NOMO-1 treated with dmso at 0.1 percent for 144 hours (cell line): ENCODE data around the gene RASA4B.
"Not testable (repeated sequence)": the region's sequence is repeated elsewhere in the genome, so short reads cannot be mapped to it uniquely, and the experiment has no call there.

Experiments
- DNase-seq: peaks from one replicate; lab custom pipeline; 2025; ENCODE audit not compliant: unreplicated experiment; lab: John Stamatoyannopoulos, UW

The RASA4B gene

GRCh38 chr7:102474116-102474515, 43.5 kb downstream of the RASA4B start:
- DNase-seq = not testable (repeated sequence)

DNA sequence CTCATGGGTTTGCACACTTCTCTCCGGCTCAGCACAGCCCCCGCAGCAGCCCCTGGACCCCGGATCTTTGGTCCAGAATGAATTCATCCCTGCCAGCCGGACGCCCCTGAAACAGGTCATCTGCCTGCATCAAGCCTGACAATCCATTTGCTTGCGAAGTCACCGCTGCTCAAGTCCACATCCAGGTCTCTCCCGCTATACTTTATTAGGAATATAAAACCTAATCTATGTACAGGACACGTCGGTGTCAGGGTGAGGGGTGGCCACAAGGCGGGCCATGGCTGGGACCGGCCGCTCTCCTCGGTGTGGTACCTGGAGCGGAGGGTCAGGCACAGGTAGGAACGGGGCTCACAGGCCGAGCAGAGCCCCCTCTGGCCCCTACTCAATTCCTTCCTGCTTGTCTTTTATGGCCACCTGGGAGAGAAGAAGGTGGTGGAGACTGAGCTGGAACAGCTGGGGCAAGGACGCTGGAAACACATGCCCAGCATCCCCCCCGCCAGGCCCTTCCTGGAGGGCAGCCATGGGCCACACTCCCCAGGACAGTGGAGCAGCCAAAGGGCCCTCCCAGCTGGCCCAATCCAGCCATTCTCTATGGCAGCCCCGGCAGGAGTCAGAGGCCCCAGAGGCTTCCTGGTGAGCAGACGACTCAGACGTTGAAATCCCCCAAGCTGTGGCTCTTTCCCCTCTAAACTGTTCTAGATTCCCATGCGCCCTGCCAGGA, 44.1 kb downstream of the RASA4B start:
- DNase-seq = no peak

GRCh38 chr7:102472126-102473041, 45.2 kb downstream of the RASA4B start:
- no peak for DNase-seq

- no peak for DNase-seq
These were observed 45.8 kb downstream of the RASA4B start for GRCh38 chr7:102471791-102472125.

DNA sequence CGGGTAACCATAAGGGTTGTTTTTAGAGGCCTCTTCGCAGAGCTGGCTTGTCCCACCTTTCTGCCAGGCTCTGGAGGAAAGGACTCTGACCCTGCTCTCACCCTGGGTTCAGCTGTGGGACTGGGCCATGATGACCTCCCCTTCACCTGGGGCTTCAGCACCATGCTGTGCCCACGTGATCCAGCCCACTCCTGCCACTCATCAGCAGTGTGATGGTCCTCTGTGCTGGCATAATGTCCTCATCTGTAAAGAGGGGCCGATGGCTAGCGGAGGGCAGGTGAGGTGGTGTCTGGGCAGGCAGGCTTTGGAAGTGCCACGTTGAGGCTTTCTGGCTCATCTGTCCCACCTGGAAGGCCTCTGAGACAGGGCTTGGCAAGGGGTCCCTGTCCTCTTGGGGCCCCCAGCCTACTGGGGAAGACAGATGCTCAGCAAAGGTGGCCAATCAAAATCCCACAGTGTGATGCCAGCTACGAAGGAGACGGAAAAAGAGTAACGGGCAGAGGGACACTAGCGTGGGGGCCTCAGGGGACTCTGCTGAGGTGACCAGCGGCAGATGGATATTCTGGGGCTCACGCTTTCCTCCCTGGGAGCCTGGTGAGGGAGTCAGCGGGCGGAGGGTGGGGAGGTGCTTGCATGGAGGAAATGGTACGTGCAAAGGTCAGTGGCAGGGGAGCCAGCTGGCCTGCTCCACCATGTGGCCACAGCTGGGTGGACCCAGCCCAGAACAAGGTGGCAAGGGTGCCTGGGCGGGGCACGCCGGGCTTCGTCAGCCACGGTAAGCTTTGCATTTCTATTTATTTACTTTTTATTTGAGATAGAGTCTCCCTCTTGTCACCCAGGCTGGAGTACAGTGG, 47.4 kb downstream of the RASA4B start:
- no peak for DNase-seq

DNA sequence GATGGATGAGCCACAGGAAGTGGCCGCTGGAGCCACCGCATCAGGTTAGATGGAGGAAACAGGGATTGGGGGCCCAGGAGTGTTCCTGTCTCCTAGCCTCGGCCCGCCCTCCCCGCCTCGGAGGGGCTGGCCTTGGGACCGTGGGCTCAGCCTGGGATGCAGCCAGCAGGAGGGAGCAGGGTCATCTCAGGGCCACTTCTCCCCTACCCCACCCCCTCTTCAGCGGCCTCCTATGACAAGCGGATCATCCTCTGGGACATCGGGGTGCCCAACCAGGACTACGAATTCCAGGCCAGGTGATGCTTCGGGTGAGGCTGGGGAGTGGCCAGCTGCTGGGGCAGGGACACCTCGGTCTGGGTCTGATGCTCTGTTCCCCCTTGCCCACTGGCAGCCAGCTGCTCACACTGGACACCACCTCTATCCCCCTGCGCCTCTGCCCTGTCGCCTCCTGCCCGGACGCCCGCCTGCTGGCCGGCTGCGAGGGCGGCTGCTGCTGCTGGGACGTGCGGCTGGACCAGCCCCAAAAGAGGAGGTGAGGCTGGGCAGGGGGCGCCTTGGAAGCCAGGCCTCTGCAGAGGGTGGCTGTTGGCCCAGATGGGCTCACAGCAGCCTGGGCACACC, 48.1 kb downstream of the RASA4B start:
- no peak for DNase-seq

- no peak for DNase-seq
These were observed 48.9 kb downstream of the RASA4B start for GRCh38 chr7:102468478-102469350.

- DNase-seq = no peak
These were observed 49.7 kb downstream of the RASA4B start for GRCh38 chr7:102467581-102468477.

GRCh38 chr7:102466097-102466496, 51.5 kb downstream of the RASA4B start:
- no peak for DNase-seq

DNA sequence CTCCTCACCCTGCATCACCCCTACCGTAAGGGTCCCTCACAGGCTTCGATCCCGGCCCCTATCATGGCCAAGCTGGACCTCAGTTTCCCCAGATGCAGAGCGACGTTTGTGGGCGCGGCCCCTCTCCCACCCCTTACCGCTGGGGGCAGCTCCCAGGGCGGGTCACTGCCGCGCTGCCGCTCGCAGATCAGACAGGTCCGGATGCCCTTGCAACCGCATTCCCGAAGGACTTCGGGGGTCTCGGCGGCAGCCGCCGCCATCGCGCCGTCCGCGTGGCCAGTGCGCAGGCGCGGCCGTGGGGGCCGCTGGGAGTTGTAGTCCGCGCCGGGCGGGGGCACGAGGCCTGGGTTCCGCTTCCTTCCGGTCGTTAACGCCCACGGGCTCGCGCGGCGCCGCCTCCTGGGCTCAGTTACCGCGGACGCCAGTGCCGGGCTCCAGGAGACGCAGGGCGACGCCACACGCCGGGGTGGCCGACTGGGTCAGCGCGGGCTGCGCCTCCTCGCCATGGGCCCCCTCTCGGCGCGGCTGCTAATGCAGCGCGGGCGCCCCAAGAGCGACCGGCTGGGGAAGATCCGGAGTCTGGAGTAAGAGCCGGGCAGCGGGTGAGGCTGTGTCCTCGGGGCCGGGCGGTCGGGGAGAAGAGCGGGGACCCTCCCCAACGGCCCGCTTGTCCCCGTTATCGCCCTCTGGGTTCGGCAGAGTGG, 52.8 kb downstream of the RASA4B start, which contains the start of the genes ALKBH4 and LRWD1:
ALKBH4 (minus strand) TSS at position 287 of the 704 bp plus-strand sequence; CDS start at position 260, 27 bp downstream.
LRWD1 (plus strand) TSS at position 408 of the 704 bp plus-strand sequence; CDS start at position 505, 97 bp downstream.
- peak; percentile 59 for DNase-seq

- DNase-seq = no peak
These were observed 53.6 kb downstream of the RASA4B start for GRCh38 chr7:102463841-102464576.

DNA sequence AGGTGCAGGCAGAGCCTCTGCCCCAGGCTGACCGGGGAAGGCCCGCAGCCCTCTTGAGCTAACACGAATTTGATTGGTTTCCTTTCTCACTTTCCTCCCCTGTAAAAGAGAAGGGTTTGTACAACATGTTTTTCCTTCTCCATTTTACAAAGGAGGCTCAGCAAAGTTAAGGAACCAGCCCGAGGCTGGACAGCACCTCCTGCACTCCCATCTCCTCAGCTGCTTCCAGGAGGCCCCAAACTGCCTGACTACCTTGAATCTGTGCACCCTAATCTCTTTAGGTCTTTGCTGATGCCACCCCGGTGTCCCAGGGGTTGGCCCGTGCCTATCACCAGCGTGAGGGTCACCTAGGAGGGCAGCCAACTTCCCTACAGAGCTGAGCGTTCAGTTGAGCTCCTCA, 57.1 kb downstream of the RASA4B start:
- DNase-seq = no peak

GRCh38 chr7:102459221-102459844, 58.2 kb downstream of the RASA4B start:
- no peak for DNase-seq

GRCh38 chr7:102457352-102457924, 60.1 kb downstream of the RASA4B start:
- DNase-seq = no peak

DNA sequence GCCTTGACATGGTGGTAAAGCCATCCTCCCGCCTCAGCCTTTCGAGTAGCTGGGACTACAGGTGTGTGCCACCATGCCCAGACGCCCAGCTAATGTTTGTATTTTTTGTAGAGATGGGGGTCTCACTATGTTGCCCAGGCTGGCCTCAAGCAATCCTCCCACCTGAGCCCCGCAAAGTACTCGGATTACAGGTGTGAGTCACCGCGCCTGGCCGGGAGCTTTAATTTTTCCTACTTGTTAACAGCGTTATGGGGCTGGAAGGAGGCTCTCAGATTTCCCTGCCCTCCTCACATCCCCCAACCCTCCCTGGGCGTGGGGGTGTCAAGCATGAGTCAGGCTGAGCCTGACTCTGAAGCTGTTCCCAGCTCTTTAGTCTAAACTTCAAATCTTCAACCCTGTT, 61.2 kb downstream of the RASA4B start:
- no peak for DNase-seq

- DNase-seq = no peak
These were observed 62.0 kb downstream of the RASA4B start for GRCh38 chr7:102455596-102455995.

DNA sequence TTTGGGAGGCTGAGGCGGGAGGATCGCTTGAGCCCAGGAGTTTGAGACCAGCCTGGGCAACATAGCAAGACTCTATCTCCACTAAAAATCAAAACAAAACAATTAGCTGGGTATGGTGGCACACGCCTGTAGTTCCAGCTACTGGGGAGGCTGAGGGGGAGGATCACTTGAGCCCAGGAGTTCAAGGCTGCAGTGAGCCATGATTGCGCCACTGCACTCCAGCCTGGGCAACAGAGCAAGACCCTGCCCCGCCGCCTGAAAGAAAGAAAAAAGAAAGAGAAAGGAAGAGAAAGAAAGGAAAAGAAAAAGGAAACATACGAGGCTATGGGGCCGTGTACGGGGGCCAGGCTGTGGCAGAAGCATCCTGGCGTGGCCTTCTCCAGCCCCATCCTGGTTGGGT, 62.6 kb downstream of the RASA4B start:
- DNase-seq = not testable (repeated sequence)
